C4-2B (cell line): ENCODE measurements around the gene CRY1.

Experiments used
- ZFX ChIP-seq: fragments of 450-650 bp; IDR thresholded peaks from 2 replicates; pipeline ENCODE4 v1.6.1; 2017
- TF ChIP-seq, protein P1 (sequence below): fragments of 450-650 bp; conservative IDR thresholded peaks from 2 replicates; pipeline ENCODE4 v1.5.1; 2017; ENCODE audit warnings: mild to moderate bottlenecking

GRCh38 chr12:107107381-107107780, 14.0 kb upstream of the CRY1 start:
- TF ChIP-seq, protein P1, sequence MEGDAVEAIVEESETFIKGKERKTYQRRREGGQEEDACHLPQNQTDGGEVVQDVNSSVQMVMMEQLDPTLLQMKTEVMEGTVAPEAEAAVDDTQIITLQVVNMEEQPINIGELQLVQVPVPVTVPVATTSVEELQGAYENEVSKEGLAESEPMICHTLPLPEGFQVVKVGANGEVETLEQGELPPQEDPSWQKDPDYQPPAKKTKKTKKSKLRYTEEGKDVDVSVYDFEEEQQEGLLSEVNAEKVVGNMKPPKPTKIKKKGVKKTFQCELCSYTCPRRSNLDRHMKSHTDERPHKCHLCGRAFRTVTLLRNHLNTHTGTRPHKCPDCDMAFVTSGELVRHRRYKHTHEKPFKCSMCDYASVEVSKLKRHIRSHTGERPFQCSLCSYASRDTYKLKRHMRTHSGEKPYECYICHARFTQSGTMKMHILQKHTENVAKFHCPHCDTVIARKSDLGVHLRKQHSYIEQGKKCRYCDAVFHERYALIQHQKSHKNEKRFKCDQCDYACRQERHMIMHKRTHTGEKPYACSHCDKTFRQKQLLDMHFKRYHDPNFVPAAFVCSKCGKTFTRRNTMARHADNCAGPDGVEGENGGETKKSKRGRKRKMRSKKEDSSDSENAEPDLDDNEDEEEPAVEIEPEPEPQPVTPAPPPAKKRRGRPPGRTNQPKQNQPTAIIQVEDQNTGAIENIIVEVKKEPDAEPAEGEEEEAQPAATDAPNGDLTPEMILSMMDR: no peak
- TF ChIP-seq ZFX: no peak
